Measurements from ENCODE around the gene RRP1.

Gene RRP1, protein sequence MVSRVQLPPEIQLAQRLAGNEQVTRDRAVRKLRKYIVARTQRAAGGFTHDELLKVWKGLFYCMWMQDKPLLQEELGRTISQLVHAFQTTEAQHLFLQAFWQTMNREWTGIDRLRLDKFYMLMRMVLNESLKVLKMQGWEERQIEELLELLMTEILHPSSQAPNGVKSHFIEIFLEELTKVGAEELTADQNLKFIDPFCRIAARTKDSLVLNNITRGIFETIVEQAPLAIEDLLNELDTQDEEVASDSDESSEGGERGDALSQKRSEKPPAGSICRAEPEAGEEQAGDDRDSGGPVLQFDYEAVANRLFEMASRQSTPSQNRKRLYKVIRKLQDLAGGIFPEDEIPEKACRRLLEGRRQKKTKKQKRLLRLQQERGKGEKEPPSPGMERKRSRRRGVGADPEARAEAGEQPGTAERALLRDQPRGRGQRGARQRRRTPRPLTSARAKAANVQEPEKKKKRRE

DNA sequence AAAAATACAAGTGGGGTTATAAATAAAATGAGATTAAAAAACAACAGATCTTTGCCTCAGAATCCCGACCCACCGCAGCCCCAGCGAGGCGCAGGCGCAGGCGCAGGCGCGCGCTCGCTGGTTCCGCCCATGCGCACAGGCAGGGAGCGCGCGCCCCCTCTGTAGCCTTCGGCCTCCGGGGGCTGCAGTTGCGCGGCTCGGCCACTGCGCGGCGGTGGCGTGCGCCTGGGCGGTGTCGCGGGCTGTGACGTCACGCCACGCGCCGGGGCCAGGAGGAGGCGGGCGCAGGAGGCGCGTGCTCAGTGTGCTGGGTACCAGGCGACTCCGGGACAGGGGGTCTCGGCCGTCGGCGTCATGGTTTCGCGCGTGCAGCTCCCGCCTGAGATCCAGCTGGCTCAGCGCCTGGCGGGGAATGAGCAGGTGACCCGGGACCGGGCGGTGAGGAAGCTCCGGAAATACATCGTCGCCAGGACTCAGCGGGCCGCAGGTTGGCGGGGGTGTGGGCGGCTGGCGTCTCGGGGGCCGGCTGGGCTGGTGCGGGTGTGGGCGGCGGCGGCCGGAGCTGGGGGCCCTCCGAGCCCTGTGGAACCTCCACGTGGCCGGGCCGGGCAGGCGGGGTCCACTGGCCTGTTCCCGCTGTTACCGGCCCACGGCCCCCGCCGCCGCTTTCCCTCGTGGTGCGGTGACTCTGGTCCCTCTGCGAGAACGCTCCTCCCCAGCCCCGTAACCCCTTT, at the start of gene RRP1:
Gene RRP1 (plus strand): TSS at position 302 of the 734 bp plus-strand sequence. CDS start 53 bp downstream, at position 355.
- no peak for DNase-seq (ENCODE audit: low read depth, low spot score)
- ChIA-PET POLR2A (interaction anchor here (0.8 to 0.9 kb wide), 2 partner anchors 10 to 21 kb away, joined by 3 to 4 read pairs; no protein-coding TSS in a partner anchor), CTCF (interaction anchor here (0.6 to 3.4 kb wide), 25 partner anchors 9 to 920 kb away, joined by 3 to 22 read pairs (median 4); no protein-coding TSS in a partner anchor)
- TF ChIP-seq, protein P1, sequence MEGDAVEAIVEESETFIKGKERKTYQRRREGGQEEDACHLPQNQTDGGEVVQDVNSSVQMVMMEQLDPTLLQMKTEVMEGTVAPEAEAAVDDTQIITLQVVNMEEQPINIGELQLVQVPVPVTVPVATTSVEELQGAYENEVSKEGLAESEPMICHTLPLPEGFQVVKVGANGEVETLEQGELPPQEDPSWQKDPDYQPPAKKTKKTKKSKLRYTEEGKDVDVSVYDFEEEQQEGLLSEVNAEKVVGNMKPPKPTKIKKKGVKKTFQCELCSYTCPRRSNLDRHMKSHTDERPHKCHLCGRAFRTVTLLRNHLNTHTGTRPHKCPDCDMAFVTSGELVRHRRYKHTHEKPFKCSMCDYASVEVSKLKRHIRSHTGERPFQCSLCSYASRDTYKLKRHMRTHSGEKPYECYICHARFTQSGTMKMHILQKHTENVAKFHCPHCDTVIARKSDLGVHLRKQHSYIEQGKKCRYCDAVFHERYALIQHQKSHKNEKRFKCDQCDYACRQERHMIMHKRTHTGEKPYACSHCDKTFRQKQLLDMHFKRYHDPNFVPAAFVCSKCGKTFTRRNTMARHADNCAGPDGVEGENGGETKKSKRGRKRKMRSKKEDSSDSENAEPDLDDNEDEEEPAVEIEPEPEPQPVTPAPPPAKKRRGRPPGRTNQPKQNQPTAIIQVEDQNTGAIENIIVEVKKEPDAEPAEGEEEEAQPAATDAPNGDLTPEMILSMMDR (IDR thresholded peaks at IDR 0.05; ENCODE audit: insufficient read depth, low read length, missing control alignments): peak; percentile 84
- peak within 1 kb of the TSS; percentile 99 for H3K4me3 ChIP-seq (ENCODE audit: low read depth, low read length)

DNA sequence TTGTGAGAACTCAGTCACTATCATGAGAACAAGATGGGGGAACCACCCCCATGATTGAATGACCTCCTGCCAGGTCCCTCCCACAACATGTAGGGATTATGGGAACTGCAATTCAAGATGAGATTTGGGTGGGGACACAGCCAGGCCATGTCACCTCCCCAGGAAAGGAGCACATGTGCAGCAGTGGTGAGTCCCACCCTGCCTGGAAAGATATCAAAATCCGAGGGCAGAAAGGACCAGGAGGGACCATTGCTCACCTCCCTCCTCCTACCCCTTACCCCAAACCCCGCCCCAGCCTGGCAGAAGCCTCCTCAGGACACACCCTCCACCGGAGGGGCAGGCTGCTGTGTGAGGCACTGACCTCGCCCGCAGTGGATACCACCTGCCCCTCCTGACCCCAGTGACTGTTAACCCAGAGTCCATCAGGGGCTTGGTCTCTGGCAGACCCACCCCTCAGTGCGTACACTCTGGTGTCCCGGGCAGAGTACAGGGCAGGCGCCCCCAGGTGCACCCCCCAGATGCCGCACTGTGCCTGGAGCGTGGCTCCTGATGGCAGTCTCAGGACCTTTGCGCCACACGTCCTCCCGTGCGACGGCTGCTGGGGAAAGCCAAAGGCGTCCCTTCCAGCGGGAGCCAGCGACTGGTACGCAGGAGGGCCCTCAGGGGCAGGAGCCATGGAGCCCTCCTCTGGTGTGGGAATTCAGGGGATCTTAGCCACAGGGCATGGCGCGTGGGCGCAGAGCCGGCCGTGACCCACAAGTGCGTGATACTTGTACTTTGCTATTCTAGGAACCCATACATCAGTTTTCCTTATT, 49.5 kb upstream of the RRP1 start:
- DNase-seq (ENCODE audit: low read depth, low spot score): no peak
- TF ChIP-seq, protein P1 (IDR thresholded peaks at IDR 0.05; ENCODE audit: insufficient read depth, low read length, missing control alignments): no peak
- H3K4me3 ChIP-seq (ENCODE audit: low read depth, low read length): no peak overlapping the region
- ChIA-PET POLR2A (no interaction called here), CTCF (interaction anchor here (1.0 kb wide), 1 partner anchor 49 kb away, joined by 5 read pairs; the partner anchor contains the start of gene RRP1)

DNA sequence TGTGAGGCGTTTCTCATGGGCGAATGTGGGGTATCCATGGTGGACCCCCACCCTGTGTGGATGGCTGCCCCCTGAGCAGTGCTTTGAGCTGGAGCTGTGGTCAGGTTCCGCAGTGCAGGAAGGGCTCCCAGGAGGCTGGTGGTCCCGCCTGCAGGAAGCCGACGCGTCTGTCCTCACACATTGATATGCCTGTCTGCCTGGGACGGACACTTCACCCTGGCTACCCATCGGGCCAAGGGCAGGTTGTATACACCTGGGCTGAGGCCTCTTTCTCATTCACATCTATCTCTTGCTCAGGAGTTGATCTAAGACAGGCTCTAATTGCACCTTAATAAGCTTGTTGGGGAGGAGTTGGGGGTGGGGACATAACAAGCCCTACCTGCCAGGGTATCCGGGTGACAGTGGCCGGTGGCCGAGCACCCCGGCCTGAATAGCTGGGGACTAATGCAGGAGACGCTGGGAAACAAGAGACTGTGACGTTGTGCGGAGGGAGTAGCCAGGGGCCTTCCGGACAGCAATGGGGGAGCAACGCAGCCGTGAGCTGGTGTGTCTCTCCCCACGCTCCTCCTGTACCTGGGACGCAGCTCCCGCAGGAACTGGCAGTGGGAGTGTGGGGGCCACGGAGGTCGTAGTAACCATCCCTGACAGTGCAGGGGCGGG, 48.8 kb upstream of the RRP1 start:
- CTCF ChIA-PET: interaction anchor here (1.0 kb wide), 1 partner anchor 49 kb away, joined by 5 read pairs; the partner anchor contains the start of gene RRP1
- no peak for DNase-seq (ENCODE audit: low read depth, low spot score)
- TF ChIP-seq, protein P1 (IDR thresholded peaks at IDR 0.05; ENCODE audit: insufficient read depth, low read length, missing control alignments): no peak
- POLR2A ChIA-PET: interaction anchor here (0.6 kb wide), 1 partner anchor 142 kb away, joined by 3 read pairs; no protein-coding TSS in a partner anchor
- H3K4me3 ChIP-seq (ENCODE audit: low read depth, low read length): no peak overlapping the region

DNA sequence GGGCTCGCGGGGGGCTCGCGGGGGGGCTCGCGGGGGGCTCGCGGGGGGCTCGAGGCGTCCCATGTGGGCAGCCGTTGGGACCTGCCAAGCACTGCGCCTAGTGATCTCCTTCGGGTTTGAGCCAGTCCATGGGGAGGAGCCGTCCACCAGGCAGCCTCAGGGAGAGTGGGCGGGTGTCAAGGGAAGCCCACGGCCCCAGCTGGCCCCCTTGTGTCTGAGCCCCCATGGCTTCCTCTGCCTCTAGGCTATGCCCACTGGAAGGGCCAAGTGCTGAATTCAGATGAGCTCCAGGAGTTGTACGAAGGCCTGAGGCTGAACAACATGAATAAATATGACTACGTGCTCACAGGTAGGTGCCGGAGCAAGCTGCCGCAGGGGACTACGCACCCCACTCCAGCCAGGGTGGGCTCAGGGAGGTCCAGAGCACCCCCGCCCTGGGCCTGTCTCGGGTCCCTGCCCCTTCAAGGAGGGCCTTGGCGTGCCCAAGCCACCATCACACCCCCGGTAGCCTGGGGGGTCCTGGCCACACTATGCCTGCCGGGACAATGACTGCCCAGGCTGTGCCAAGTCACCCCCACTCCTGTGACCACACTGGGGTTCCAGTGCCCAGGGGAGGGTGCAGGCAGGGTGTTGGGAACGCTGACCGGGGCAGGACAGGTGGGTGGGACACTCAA, 47.8 kb upstream of the RRP1 start:
- no peak overlapping the region for H3K4me3 ChIP-seq (ENCODE audit: low read depth, low read length)
- CTCF ChIA-PET: no interaction called here
- no peak for DNase-seq (ENCODE audit: low read depth, low spot score)
- TF ChIP-seq, protein P1 (IDR thresholded peaks at IDR 0.05; ENCODE audit: insufficient read depth, low read length, missing control alignments): no peak
- POLR2A ChIA-PET: interaction anchor here (0.6 to 0.7 kb wide), 2 partner anchors 143 to 301 kb away, joined by 3 read pairs; no protein-coding TSS in a partner anchor

DNA sequence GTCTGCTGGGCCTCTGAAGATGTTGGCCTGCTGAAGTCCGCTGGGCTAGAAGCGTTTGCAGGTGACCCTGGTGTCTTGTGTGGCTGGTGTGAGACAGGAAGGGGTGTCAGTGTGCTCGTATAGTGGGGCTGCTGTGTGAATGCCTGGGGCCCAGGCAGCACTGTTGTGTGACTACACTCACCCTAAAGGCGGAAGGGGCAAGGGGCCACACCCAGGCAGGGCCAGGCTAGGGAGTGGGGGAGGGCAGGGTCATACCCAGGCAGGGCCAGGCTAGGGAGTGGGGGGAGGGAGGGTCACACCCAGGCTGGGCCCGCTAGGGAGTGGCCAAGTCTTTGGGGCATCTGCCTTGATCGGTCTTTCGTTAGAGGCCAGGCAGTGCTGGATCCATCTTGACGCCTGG, 45.4 kb upstream of the RRP1 start:
- no peak overlapping the region for H3K4me3 ChIP-seq (ENCODE audit: low read depth, low read length)
- DNase-seq (ENCODE audit: low read depth, low spot score): no peak
- ChIA-PET POLR2A (no interaction called here), CTCF (no interaction called here)
- TF ChIP-seq, protein P1 (IDR thresholded peaks at IDR 0.05; ENCODE audit: insufficient read depth, low read length, missing control alignments): no peak

Data from AG04449 (cell line).